ENCODE data around the gene ANO9.

DNA sequence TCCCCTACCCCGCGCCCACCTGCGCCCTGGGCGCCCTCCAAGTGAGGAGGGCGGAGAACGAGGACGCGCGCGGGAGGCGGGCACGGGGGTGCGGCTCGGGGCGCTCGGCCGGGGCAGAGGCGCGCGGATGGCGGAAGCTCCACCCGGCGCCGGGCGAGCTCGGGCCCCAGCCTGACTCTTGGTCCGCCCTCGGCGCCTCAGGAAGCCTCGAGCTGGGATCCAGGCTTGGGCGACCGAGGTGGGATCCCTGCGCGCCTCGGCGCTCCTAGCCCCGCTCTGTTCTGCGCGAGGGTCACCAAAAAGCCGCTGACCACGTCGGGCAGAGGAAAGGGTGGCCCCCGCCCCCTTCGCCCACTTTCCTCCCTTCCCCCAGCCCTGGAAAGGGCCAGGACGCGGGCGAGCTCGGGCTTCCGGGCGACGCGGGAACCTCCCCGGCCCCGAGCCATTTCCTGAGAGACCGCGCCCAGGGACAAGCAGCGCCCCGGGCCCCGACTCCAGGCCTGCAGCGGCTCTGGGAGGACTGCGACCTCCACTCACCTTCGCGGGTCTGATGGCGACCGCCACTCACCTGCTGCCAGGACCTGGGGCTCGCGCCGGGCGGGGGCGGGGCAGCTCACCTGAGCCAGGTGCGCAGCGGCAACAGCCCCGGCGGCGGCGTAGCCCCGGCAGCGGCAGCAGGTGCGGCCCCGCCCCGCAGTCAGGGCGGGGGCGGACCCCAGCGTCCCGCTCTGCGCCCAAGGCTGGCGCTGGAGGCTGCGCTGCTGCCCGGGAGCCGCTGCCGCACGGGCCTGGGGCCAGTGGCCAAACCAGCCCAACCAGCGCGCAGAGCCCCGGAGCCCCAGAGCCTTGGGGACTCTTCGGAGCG lies 24.8 kb downstream of the ANO9 start:
- TF ChIP-seq, protein P1, sequence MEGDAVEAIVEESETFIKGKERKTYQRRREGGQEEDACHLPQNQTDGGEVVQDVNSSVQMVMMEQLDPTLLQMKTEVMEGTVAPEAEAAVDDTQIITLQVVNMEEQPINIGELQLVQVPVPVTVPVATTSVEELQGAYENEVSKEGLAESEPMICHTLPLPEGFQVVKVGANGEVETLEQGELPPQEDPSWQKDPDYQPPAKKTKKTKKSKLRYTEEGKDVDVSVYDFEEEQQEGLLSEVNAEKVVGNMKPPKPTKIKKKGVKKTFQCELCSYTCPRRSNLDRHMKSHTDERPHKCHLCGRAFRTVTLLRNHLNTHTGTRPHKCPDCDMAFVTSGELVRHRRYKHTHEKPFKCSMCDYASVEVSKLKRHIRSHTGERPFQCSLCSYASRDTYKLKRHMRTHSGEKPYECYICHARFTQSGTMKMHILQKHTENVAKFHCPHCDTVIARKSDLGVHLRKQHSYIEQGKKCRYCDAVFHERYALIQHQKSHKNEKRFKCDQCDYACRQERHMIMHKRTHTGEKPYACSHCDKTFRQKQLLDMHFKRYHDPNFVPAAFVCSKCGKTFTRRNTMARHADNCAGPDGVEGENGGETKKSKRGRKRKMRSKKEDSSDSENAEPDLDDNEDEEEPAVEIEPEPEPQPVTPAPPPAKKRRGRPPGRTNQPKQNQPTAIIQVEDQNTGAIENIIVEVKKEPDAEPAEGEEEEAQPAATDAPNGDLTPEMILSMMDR (conservative IDR thresholded peaks at IDR 0.05 in 1 of 2, IDR thresholded peaks at IDR 0.05 in 1 of 2; ENCODE audit: extremely low read depth in 1 of 2, insufficient read depth in 1 of 2, low read depth in 1 of 2, low read length in 2 of 2): no peak
- no peak for TF ChIP-seq EZH2 (IDR thresholded peaks at IDR 0.05; ENCODE audit: borderline replicate concordance, low read length)

Data from mammary epithelial cell (primary cell).